Astrocyte (in vitro differentiated cells and primary cell): Measurements from ENCODE around the gene TRERF1. TPM values are rescaled to one million over a fixed set of nuclear protein-coding genes. Genes with fewer than 3 reads are reported as not detected.

ENCODE experiments used
- DNase-seq: peaks from one replicate; pipeline ENCODE4 v3.0.0-alpha.2; 2010; ENCODE audit warnings: low read depth
- FAIRE-seq: peaks from 2 replicates; lab custom pipeline; 2011; peaks lifted over from hg19 to GRCh38; lab: Jason Lieb, UNC
- H2AFZ ChIP-seq: 2 replicates; pipeline ENCODE4 v1.6.0; 2012; ENCODE audit warnings: low read depth, low read length, inconsistent platforms
- H3K27ac ChIP-seq: 2 replicates; pipeline ENCODE4 v1.5.1; 2011; ENCODE audit warnings: low read depth, low read length, inconsistent platforms
- H3K27me3 ChIP-seq: 2 replicates; pipeline ENCODE4 v1.6.0; 2011; ENCODE audit warnings: low read length, inconsistent platforms; ENCODE audit not compliant: insufficient read depth
- H3K36me3 ChIP-seq: 2 replicates; pipeline ENCODE4 v1.5.1; 2011; ENCODE audit warnings: low read length, inconsistent platforms; ENCODE audit not compliant: insufficient read depth
- H3K4me1 ChIP-seq: 2 replicates; pipeline ENCODE4 v1.5.1; 2011; ENCODE audit warnings: low read length, inconsistent platforms; ENCODE audit not compliant: insufficient read depth
- H3K4me2 ChIP-seq: 2 replicates; pipeline ENCODE4 v1.6.0; 2012; ENCODE audit warnings: low read length, inconsistent platforms
- H3K4me3 ChIP-seq: 2 replicates; pipeline ENCODE4 v1.5.1; 2011; ENCODE audit warnings: low read depth, mild to moderate bottlenecking, low read length, inconsistent platforms; ENCODE audit not compliant: insufficient read depth
- H3K79me2 ChIP-seq: 2 replicates; pipeline ENCODE4 v1.6.0; 2012; ENCODE audit warnings: mild to moderate bottlenecking, low read length, inconsistent platforms; ENCODE audit not compliant: insufficient read depth
- H3K9ac ChIP-seq: 2 replicates; pipeline ENCODE4 v1.6.0; 2012; ENCODE audit warnings: mild to moderate bottlenecking, low read length, inconsistent platforms
- H3K9me3 ChIP-seq: 2 replicates; pipeline ENCODE4 v1.5.1; 2012; ENCODE audit warnings: low read depth, mild to moderate bottlenecking, low read length, inconsistent platforms; ENCODE audit not compliant: insufficient read depth
- H4K20me1 ChIP-seq: 2 replicates; pipeline ENCODE4 v1.6.0; 2012; ENCODE audit warnings: low read length, inconsistent platforms; ENCODE audit not compliant: insufficient read depth
- H3K27ac Mint-ChIP-seq: one replicate; pipeline ENCODE4 v1.8.0; 2021; ENCODE audit warnings: mild to moderate bottlenecking, mixed read lengths; ENCODE audit not compliant: unreplicated experiment
- H3K27me3 Mint-ChIP-seq: one replicate; pipeline ENCODE4 v1.8.0; 2021; ENCODE audit warnings: low read depth, mixed read lengths; ENCODE audit not compliant: unreplicated experiment
- H3K36me3 Mint-ChIP-seq: one replicate; pipeline ENCODE4 v1.8.0; 2021; ENCODE audit warnings: low read depth, mixed read lengths; ENCODE audit not compliant: unreplicated experiment
- H3K4me1 Mint-ChIP-seq: one replicate; pipeline ENCODE4 v1.8.0; 2021; ENCODE audit warnings: low read depth, mixed read lengths; ENCODE audit not compliant: unreplicated experiment
- H3K4me3 Mint-ChIP-seq: one replicate; pipeline ENCODE4 v1.8.0; 2021; ENCODE audit warnings: mild to moderate bottlenecking, moderate library complexity, mixed read lengths; ENCODE audit not compliant: unreplicated experiment
- H3K9me3 Mint-ChIP-seq: one replicate; pipeline ENCODE4 v1.8.0; 2021; ENCODE audit warnings: mild to moderate bottlenecking, mixed read lengths; ENCODE audit not compliant: unreplicated experiment
- CTCF ChIP-seq: IDR thresholded peaks from 2 replicates; pipeline ENCODE4 v1.5.1; 2011; ENCODE audit warnings: low read depth, mild to moderate bottlenecking, inconsistent platforms, low read length, moderate library complexity; ENCODE audit not compliant: insufficient read depth
- EZH2 ChIP-seq: IDR thresholded peaks from 2 replicates; pipeline ENCODE4 v1.6.1; 2012; ENCODE audit warnings: mild to moderate bottlenecking, low read length, inconsistent platforms; ENCODE audit not compliant: insufficient read depth
- total RNA-seq: library from RNA; stranded (reverse); gene quantifications from 2 replicates; pipeline ENCODE4 v1.2.1, GENCODE V29; 2021

Gene TRERF1
- total RNA-seq, 1 donor from 2014 or later, result 8.6 TPM

GRCh38 chr6:42381850-42382249 lies 69.9 kb downstream of the TRERF1 start:
- H3K79me2 ChIP-seq, result peaks cover 4% of the 10 kb centered on the region
- no peaks in the 10 kb centered on the region for H3K4me1 Mint-ChIP-seq

GRCh38 chr6:42380228-42380979 lies 71.3 kb downstream of the TRERF1 start:
- no peak for FAIRE-seq
- H3K4me2 ChIP-seq, result no peak overlapping the region

More at GRCh38 chr6:42381850-42382249, 69.9 kb downstream of the TRERF1 start:
- TF ChIP-seq EZH2, result no peak
- TF ChIP-seq CTCF, result no peak
- no peak overlapping the region for H3K4me2 ChIP-seq
- no peak overlapping the region for H2AFZ ChIP-seq
- H3K36me3 Mint-ChIP-seq, result peaks cover 4% of the 10 kb centered on the region
- peaks cover 47% of the 10 kb centered on the region for H4K20me1 ChIP-seq
- H3K9ac ChIP-seq, result no peak overlapping the region
- H3K27ac Mint-ChIP-seq, result no peak overlapping the region
- no peaks in the 10 kb centered on the region for H3K9me3 Mint-ChIP-seq
- no peaks in the 10 kb centered on the region for H3K36me3 ChIP-seq
- no peak for DNase-seq
- H3K4me3 ChIP-seq, result no peak overlapping the region
- H3K27me3 ChIP-seq, result no peaks in the 10 kb centered on the region
- FAIRE-seq, result no peak
- no peak overlapping the region for H3K27ac ChIP-seq
- no peaks in the 10 kb centered on the region for H3K4me1 ChIP-seq
- no peaks in the 10 kb centered on the region for H3K27me3 Mint-ChIP-seq
- H3K9me3 ChIP-seq, result no peaks in the 10 kb centered on the region
- no peak overlapping the region for H3K4me3 Mint-ChIP-seq

More at GRCh38 chr6:42380228-42380979, 71.3 kb downstream of the TRERF1 start:
- peaks cover 4% of the 10 kb centered on the region for H3K36me3 Mint-ChIP-seq
- H3K27ac ChIP-seq, result no peak overlapping the region
- peaks cover 4% of the 10 kb centered on the region for H3K79me2 ChIP-seq
- DNase-seq, result no peak
- no peaks in the 10 kb centered on the region for H3K4me1 ChIP-seq
- no peak overlapping the region for H3K4me3 ChIP-seq
- no peaks in the 10 kb centered on the region for H3K9me3 Mint-ChIP-seq
- H3K4me3 Mint-ChIP-seq, result no peak overlapping the region
- no peaks in the 10 kb centered on the region for H3K36me3 ChIP-seq
- H3K4me1 Mint-ChIP-seq, result no peaks in the 10 kb centered on the region
- H3K9me3 ChIP-seq, result no peaks in the 10 kb centered on the region
- no peaks in the 10 kb centered on the region for H3K27me3 ChIP-seq
- no peak overlapping the region for H2AFZ ChIP-seq
- H3K27me3 Mint-ChIP-seq, result no peaks in the 10 kb centered on the region
- peaks cover 39% of the 10 kb centered on the region for H4K20me1 ChIP-seq
- no peak overlapping the region for H3K9ac ChIP-seq
- TF ChIP-seq EZH2, result no peak
- no peak for TF ChIP-seq CTCF
- no peak overlapping the region for H3K27ac Mint-ChIP-seq
